ENCODE results near the gene CBARP.

Gene CBARP

GRCh38 chr19:1239420-1239795 lies 1.6 kb upstream of the CBARP start:
- no peak for DNase-seq (ENCODE audit: low read depth in 2 of 2)

- DNase-seq (ENCODE audit: low read depth in 2 of 2), result no peak
Observed at GRCh38 chr19:1238369-1239303, 831 bp upstream of the CBARP start.

- no peak for DNase-seq (ENCODE audit: low read depth in 2 of 2)
Observed at GRCh38 chr19:1237027-1237659, 662 bp downstream of the CBARP start.

DNA sequence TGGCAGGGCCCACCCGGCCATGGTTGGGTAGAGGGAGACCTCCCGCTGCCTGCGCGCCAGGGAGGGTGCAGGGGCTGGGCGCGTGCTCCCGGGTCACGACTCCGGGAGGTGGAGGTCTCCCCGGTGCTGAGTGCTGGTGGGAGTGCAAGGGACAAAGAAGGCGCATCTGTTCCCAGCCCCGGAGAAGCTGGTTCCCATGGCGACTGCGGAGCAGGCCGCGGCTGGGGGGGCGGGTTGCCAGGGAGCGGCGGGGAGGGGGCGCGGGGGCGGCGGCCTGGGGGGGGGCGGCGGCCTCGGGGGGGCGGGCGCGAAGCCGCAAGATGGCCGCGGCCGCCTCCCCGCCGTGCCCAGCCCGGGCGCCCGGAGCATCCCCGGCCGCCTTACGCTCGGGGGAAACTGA lies 1.2 kb downstream of the CBARP start:
- DNase-seq (ENCODE audit: low read depth in 2 of 2), result no peak

GRCh38 chr19:1235625-1236538 lies 1.9 kb downstream of the CBARP start:
- no peak for DNase-seq (ENCODE audit: low read depth in 2 of 2)

GRCh38 chr19:1234955-1235380 lies 2.8 kb downstream of the CBARP start:
- DNase-seq (ENCODE audit: low read depth in 2 of 2), result no peak

DNA sequence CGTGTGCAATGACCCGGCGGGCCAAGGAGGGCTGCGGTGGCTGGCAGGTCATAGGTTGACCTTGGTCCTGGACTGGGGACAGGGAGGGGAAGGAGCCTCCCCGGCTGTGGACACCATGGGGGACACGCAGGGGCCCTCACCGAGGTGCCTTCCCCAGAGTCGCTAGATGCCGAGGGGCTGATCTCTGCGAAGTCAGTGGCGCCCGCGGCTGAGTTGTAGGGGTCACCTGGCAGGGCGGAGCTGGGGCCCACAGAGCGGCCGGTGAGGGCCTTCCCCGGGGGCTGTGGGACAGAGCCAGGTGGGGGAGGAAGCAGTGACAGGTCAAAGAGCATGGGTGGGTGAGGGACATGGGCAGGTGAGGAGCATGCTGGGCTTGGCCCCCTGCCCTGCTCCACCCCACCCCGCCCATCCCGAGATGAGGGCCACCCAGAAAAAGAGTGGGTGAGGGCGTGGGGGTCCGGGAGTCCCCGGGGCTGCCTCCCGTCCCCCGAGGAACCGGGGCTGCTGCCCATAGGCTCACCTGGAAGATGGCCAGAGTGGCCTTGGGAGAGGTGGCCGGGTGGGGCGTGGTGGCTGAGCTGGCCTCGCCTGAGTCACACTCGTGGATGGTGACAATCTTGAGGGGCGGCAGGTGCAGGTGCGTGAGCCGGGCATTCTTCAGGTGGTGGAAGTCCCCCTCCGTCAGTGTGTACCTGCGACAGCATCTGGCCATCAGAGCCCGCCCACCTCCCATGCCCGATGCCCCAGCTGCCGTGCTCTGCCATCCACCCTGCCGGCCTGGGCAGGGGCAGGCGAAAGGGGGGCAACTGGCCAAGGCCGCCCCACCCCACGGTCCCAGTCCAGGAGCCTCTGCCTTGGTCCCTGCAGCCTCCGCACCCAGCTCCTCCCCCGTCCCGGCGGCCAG lies 3.5 kb downstream of the CBARP start:
- no peak for DNase-seq (ENCODE audit: low read depth in 2 of 2)

GRCh38 chr19:1233115-1233667 lies 4.6 kb downstream of the CBARP start:
- no peak for DNase-seq (ENCODE audit: low read depth in 2 of 2)

- DNase-seq (ENCODE audit: low read depth in 2 of 2), result no peak
Observed at GRCh38 chr19:1232652-1233072, 5.1 kb downstream of the CBARP start.

DNA sequence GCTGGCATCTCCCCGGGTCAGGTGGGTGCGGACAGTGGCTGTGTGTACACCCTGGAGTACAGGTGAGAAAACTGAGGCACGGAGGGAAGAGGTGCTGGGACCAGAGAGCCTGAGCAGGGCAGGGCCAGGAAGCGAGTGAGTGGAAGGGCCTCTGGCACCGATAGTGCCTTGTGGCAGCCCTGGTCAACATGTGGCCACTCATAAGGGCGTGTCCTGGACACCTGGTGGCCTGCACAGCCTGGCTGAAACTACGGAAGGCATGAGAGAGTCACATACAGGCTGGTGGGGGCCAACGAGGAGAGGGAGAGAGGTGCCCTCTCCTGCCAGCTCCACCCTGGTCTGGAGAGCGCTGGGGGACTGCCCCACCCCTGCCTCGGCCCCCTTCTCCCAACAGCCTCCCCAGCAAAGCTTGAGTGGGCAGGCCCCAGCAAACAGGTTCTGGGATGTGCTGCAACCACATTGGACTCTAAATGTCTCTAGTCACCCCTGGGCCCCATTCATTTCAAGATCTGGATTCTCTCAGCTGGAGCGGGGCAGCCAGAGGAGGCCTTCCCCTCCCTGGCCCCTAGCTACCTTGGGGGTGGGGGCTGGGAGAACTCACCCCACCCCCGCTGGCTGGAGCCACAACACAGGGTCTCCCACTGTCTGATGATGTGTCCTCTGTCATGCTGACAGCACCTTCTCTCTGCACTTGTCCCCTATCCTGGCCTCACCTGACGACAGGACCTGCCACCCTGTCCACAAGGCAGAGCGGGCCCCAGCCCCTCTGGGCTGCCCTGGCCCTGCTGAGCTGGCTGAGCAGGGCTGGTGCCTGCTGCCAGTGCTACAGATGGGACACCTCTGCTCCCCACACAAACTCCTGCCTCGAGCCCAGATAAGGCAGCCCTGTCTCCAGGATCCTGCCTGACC lies 5.8 kb downstream of the CBARP start:
- no peak for DNase-seq (ENCODE audit: low read depth in 2 of 2)

DNA sequence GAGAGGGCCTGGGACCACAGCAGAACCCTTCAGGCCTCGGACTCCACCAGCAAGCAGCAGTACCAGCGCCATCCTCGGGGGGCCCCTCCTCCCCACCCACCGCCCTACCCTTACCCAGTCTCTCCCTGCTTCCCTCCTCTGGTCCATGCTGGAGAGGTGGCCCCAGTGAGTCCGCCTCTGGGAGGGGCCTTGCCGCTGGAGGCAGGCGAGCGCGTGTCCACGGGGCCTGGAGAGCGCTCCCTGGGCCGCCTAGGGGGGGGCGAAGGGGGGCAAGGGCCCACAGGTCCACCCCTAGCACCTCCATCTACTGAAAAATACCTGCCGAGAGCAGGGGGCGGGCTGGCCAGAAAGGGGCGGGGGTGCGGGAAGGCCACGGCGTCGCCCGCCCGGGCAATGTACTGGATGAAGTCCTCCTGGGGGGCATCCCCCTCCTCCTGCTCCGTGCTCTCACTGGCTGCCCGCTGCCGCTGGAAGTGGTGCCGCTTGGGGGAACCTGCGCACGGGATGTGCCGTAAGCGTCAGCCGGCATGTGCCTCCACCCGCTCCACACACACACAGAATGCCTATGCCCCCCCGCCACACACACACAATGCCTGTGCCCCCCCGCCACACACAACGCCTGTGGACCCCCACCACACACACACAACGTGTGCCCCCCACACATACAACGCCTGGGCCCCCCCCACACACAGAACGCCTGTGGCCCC lies 6.9 kb downstream of the CBARP start:
- no peak for DNase-seq (ENCODE audit: low read depth in 2 of 2)

DNA sequence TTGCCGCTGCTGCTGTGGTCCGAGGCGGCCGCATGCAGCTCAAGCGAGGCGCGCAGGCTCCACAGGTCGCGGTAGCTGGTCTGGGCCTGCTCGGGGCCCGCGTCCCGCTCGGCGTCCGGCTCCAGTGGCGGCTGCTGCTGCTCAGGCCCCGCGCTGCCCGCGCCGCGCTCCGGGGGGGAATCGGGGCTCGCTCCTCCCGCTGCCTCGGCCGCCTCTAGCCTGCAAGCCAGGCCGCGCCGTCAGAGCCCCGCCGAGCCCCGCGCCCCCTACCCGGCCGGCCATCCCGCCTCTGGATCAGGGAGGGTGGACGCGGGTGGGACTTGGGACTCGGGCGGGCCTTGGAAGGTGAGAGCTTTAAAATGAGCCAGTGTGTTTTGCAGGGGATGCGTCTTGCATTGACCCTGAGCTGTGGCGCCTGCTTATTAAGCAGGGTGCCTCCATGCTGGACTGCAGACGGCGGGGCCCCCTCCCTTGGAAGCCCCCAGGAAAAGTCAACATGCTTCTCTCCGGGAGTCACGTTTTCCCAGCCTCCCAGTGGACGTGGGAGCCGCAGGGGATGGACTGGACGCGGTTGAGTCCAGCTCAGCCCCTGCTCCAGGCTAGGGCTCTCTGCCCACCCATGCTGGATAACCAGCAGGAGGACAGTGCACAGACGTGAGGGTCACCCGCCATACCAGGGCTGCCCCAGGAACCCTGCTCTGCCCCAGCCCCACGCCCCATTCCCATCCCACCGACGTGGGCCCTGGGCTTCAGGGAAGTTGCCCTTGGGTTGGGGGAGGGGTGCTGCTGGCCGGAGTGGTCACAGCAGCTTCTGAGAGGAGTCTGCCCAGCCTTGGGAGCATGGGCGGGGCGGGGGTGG lies 7.7 kb downstream of the CBARP start:
- DNase-seq (ENCODE audit: low read depth in 2 of 2), result no peak

- DNase-seq (ENCODE audit: low read depth in 2 of 2), result no peak
Observed at GRCh38 chr19:1229056-1229923, 8.5 kb downstream of the CBARP start.

GRCh38 chr19:1228161-1228957 lies 9.4 kb downstream of the CBARP start:
- no peak for DNase-seq (ENCODE audit: low read depth in 2 of 2)

- DNase-seq (ENCODE audit: low read depth in 2 of 2), result no peak
Observed at GRCh38 chr19:1227304-1228054, 10.3 kb downstream of the CBARP start.

Measured in stimulated activated CD4-positive, alpha-beta T cell treated with anti-CD3 and anti-CD28 coated beads, Interleukin-4, amount 100 ng/mL, for 48 hours (primary cell).